HG02623 (cell line): ENCODE results near the gene BRSK1.

Experiments used
- ATAC-seq: cut with Tn5 transposase; IDR thresholded peaks from one replicate; pipeline ENCODE4 v1.9.1; 2021; ENCODE audit warnings: moderate library complexity; ENCODE audit not compliant: unreplicated experiment

Gene BRSK1

DNA sequence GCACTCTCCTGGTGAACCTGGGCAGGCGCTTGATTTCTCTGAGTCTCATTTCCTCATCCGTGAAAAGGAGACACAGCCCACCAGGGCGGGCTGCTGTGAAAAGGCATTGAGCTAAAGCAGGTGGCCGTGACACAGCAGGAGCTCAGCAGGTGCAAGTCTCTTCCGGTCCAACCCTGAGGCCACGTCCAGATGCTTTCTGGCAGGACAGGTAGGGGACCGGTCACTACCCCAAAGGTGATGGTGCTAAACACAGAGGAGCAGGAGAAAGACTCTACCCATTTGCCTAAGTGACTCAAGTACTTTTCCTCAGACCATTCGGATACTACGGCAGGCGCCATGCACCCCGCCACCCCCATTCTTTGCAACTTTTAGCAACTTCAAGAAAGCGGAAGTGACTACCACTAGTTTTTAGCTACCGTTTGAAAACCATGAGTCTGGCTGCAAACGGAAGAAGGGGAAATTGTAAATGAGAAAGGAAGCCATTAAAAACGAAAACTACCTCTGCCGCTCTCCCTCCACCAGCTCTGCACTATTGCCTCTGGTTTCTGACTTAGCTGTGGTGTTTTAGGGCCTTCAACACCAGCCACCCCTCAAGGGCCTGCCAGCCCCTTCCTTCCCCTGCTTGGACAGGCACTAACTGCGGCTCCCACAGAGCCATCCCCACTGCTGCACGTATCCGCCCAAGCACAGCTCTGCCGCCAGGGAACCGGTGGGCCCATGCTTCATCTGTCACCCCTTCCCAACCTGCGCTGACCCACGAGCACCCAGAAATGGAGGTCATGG, 29.8 kb upstream of the BRSK1 start:
- ATAC-seq: peak; percentile 29

DNA sequence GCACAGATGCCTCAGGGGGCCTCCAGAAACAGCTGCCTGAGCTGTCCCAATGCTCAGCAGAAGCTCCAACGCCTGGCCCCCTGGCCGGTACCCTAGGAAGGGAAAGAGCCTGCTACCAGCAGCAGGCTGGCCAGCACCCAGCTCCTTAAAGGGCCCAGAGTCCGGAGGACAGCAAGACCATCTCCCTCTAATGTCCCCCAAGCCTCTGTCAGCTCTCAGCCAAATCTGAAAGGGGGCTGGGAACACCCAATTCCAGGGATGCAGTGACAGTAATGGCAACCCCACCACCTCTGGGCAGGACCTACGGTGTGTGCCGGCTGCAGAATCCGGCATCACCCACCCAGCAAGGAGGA, 29.2 kb upstream of the BRSK1 start:
- ATAC-seq: no peak

DNA sequence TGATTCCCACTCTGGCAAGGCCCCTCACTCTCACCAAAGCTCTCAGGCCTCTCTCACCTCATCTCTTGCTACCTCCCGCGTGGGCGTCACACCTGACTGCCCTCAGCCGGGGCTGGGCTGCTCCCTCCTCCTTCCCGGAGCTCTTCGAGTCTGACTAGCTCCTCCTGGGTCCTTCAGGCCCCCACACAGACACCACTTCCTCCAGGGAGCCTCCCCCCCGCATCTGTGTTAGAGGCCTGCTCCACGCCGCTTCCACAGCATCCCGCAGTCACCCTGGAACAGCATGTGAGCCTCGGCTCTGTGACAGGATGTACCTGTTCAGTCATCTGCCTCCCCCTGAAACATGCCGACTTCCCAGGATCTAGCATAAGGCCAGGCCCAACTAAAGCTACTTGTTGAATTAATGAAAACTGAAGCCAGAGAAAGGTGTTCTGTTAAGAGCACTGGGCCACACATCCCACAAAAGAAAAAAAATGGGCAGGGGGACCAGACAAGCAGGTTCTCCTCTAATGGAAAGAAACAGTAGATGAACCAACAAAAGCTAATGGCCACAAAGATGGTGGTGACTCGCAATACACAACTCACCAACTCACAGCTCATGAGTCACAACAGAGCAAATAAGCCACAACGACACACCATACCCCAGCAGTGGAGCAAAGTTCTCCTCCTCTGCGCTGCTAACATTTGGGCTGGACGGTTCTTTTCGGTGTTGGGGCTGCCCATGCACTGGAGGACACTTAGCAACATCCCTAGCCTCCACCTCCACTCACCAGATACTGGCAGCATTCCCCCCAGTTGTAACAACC, 28.0 kb upstream of the BRSK1 start:
- ATAC-seq: no peak

GRCh38 chr19:55256562-55257460, 27.0 kb upstream of the BRSK1 start:
- no peak for ATAC-seq

- no peak for ATAC-seq
These were observed 26.1 kb upstream of the BRSK1 start for GRCh38 chr19:55257461-55258420.

DNA sequence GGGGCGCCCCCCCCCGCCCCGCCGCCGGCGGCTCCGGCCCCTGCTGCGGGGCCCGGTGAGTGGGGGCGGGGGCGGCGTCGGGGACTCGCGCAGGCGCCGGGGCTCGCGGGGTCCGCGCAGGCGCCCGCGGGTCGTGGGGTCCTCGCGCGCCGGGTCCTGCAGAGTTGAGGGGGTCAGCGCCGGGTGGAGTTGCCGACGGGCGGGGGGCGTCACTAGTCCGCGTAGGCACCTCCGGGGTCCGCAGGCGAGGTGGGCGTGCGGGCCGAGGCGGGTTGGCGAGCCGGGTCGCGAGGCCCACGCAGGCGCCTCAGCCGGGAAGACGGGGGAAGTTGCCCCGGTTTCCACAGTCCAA, 25.3 kb upstream of the BRSK1 start:
- ATAC-seq: peak; percentile 16

DNA sequence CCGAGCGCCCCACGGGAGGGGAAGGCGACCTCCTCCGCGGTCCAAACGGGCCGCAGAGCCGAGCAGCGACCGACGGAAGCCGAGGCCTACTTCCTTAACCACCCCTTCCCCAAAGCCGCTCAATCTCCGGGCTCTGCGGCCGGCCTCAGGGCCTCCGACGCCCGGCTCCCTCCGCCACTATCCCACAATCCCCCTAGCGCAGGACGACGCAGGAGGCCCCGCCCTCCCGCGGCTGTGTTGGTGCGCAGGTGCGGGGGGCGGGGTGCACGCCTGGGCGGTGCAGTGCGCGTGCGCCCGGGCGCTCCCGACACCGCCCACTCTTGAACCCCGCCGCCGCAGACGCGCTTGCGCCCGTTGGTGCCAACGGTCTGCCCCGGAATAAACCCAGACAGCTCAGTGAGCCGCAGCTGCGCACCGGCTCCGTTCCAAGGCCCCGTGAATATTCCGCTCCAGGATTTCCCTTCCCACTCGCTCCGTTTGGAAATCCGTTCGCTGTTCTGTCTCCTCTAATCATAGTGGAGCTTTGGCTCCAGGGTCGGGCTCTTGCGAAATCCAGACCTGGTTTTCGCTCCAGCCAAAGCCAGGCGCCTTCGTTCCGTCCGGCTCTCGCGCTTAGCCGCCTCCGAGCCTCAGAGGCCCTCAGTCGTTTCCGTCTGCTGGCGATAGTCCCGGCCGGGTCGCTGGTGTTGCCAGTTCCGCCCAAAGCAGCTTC, 24.8 kb upstream of the BRSK1 start, which contains the start of gene PPP6R1:
PPP6R1 (minus strand) TSS at position 190 of the 712 bp plus-strand sequence. CDS start 11,914 bp downstream, outside the sequence.
- peak; percentile 68 for ATAC-seq

- ATAC-seq: no peak
These were observed 24.1 kb upstream of the BRSK1 start for GRCh38 chr19:55259540-55260210.

DNA sequence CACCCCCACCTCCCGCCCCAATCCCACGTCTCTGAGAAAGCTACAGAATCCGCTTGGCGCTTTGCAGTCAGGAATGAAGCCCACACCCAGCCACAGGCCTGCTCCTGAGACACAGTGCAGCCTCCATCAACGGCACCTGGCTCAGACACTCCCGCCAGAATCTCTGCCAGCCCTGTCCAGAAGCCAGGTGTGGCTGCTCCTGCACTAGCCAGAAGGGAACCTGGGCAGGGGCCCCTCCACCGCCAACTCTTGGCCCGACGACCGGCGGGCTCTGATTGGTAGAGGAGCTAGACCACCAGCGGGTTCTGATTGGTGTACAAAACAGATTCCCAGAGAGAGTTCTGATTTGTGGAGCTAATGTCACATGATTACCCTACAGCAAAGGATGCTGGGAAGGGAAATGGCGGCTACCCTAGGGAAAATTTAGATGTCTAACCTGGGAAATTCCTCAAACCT, 22.1 kb upstream of the BRSK1 start:
- ATAC-seq: no peak

DNA sequence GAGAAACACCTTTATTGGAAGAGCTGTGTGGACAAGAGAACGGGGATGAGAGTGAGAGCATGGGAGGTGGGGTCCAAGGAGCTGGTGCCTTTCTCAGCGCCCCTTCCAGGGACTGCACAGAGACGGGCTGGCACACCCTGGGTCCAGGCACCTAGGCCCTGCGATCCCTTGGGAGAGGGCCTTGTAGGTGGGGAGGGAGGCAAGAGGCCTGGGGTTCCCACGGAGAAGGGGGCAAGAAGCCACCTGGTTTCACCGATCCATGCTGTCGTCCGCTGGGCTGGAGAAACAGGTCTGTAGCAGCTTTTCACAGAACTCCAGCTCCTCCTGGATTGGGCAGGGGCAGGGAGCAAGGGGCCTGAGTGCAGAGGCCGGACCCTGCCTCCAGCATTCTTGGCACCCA, 21.4 kb upstream of the BRSK1 start:
- no peak for ATAC-seq

DNA sequence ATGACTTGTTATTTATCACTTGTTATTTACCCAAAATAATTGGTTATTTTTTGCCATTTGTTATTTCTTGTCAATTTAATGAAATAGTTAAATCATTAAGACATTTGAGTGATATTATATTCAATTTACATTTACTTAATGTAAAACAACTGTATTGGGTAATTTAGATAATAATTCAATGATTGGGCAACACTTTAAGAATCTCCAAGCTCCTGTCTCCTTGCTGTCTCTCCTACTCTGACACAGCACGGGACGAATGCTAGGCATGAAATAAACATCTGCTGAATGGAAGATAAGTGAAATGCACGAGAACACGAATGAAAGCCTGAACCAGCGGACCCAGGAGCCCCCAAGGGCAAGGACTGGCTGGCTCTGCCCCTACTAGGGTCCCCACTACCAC, 19.3 kb upstream of the BRSK1 start:
- ATAC-seq: no peak

- no peak for ATAC-seq
These were observed 18.6 kb upstream of the BRSK1 start for GRCh38 chr19:55265173-55265572.

DNA sequence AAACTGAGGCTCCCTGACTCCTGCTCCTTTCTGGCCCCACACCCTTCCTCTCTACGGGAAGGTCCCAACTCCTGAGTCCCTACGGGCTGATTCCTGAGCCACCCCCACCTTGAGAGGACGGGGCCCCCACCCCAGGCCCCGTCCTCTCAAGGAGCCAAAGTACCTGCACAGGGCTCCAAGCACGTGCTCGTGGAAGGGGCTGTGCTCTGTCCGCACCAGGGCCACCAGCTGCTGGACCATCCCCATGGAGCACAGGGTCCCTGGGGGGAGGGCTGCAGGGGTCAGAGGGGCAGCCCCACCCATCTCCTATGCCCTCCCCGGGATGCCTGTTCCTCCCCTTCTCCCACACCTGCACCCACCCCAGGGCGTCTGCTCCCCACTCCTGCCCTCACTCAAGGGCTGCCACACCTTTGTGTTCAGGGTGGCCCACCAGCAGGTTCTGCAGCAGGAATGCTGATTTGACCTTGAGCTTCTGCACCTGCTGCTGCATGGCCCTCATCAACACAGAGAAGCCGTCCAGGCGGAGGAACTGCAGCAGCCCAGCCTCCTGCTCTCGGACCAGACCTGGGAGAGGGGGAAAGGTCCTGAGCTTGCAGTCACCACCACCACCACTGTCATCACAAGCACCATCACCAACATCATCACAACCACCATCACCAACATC, 17.9 kb upstream of the BRSK1 start:
- no peak for ATAC-seq

DNA sequence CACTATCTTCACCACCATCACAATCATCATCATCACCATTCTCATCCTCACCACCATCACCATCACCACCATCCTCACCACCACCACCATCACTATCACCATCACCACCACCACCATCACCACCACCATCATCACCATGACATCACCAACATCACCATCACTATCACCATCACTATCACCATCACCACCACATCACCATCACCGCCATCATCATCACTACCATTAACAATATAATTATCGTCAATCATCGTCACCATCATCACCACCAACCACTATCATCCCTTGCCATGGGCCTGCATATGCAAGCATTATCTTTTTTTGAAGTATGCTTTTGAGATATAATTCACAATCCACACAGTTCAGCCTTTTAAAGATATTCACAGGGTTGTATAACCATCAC, 17.4 kb upstream of the BRSK1 start:
- no peak for ATAC-seq

- ATAC-seq: no peak
These were observed 17.0 kb upstream of the BRSK1 start for GRCh38 chr19:55266840-55267239.

- no peak for ATAC-seq
These were observed 14.5 kb upstream of the BRSK1 start for GRCh38 chr19:55269299-55269698.

DNA sequence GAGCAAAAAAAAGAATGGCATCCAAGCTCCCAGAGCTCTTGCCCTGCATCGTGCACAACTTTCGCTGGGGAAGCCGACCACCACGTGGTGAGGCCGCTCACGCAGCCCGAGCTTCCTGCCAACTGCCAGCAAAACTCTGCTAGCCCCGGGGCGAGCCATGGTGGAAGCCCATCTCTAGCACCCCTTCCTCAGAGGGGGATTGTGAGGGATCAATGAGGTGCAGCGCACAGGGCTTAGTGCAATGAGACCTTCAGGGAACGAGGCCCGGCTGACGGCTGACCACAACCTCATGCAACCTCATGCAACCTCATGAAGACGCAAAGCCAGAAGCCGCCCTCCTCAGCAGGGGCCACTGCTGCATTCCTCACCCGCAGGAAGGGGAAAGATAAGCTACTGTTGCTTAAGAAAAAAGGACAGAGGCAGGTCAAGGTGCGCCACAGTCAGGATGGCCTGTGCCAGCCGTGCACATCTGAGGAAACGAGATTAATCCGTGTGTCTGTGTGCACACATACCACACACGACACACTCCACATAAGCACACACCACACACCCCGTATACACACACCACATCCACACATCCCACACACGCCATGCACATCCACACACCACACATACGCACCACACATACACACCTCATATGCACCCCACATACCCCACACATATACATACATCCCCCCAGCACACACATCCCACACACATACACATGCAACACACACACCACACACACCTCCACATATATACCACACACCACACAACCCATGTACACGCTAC, 13.4 kb upstream of the BRSK1 start:
- ATAC-seq: no peak

DNA sequence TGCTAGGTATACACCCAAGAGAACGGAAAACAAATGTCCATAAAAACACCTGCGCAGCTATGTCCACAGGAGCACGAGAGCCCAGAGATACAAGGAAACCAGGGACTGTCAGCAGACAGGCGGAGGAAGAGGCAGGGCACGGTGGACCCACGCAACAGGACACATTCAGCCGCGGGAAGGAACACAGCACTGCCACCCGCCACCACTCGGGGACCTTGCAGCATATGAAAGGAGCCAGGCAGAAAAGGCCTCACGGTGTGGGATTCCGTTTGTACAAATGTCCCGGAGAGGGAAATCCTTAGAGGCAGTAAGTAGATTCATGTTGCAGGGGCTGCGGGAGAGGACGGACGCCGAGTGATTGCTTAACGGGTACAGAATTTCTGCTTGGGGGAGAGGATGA, 11.7 kb upstream of the BRSK1 start:
- no peak for ATAC-seq
